HepG2 (cell line): Measurements from ENCODE around the gene BCL11B.

Experiments
- ATF7 ChIP-seq, 2 experiments: fragments of 450-650 bp in 1 of 2; sonication (generic) in 1 of 2; formaldehyde crosslinking in 1 of 2; IDR thresholded peaks; 2 replicates each; pipeline versions ENCODE4 v1.4.0 to v1.6.1; 2016 to 2020; ENCODE audit warnings: antibody characterized with exemption in 1 of 2, mild to moderate bottlenecking in 1 of 2, missing genetic modification reagents in 1 of 2
- CHD4 ChIP-seq: fragments of 200-600 bp; sonication (generic); IDR thresholded peaks from 2 replicates; pipeline ENCODE4 v1.7.0; 2017; ENCODE audit warnings: mild to moderate bottlenecking, low read length, borderline replicate concordance
- EZH2 ChIP-seq: conservative IDR thresholded peaks from 2 replicates; pipeline ENCODE4 v1.6.1; 2012; ENCODE audit warnings: mild to moderate bottlenecking, low read depth, low read length, moderate library complexity
- HHEX ChIP-seq: IDR thresholded peaks from 2 replicates; pipeline ENCODE4 v1.6.1; 2016; ENCODE audit warnings: control low read depth
- HNRNPH1 ChIP-seq: fragments of 200-400 bp; formaldehyde crosslinking; optimal IDR thresholded peaks from 2 replicates; pipeline ENCODE3; 2017; ENCODE audit warnings: mild to moderate bottlenecking, low read depth, low read length
- JUN ChIP-seq: sonication (generic); formaldehyde crosslinking; IDR thresholded peaks from 2 replicates; pipeline ENCODE4 v1.4.0; 2020; ENCODE audit warnings: mild to moderate bottlenecking, missing genetic modification reagents
- NFATC3 ChIP-seq: sonication (generic); formaldehyde crosslinking; IDR thresholded peaks from 2 replicates; pipeline ENCODE4 v1.5.1; 2020; ENCODE audit warnings: mild to moderate bottlenecking, missing genetic modification reagents
- PRDM10 ChIP-seq: sonication (generic); formaldehyde crosslinking; IDR thresholded peaks from 2 replicates; pipeline ENCODE4 v1.4.0; 2020; ENCODE audit warnings: low read depth, missing genetic modification reagents
- RAD21 ChIP-seq: fragments of 450-650 bp; formaldehyde crosslinking; IDR thresholded peaks from 2 replicates; pipeline ENCODE4 v1.5.0; 2020; ENCODE audit warnings: mild to moderate bottlenecking
- SIX1 ChIP-seq: sonication (generic); formaldehyde crosslinking; IDR thresholded peaks from 2 replicates; pipeline ENCODE4 v1.4.0; 2020; ENCODE audit warnings: missing genetic modification reagents, borderline replicate concordance
- ZBTB43 ChIP-seq: sonication (generic); formaldehyde crosslinking; conservative IDR thresholded peaks from 2 replicates; pipeline ENCODE4 v1.4.0; 2020; ENCODE audit warnings: missing genetic modification reagents
- ZSCAN21 ChIP-seq: sonication (generic); formaldehyde crosslinking; IDR thresholded peaks from 2 replicates; pipeline ENCODE4 v1.8.0; 2022; ENCODE audit warnings: mild to moderate bottlenecking, missing genetic modification reagents, moderate library complexity, borderline replicate concordance
- TF ChIP-seq, protein P1 (sequence below): IDR thresholded peaks from 2 replicates; pipeline ENCODE4 v1.6.1; 2016; ENCODE audit warnings: low read depth

GRCh38 chr14:99261912-99262787 lies 9.8 kb downstream of the BCL11B start:
- TF ChIP-seq ZSCAN21 (no peak), PRDM10 (CRISPR knock-in tag) (no peak), RAD21 (CRISPR knock-in tag) (no peak), CHD4 (no peak), SIX1 (CRISPR knock-in tag) (no peak), HHEX (CRISPR knock-in tag) (no peak), NFATC3 (CRISPR knock-in tag) (no peak), ATF7 (IDR thresholded peaks at IDR 0.05) (no peak), ATF7 (CRISPR knock-in tag; IDR thresholded peaks at IDR 0.05) (no peak), EZH2 (no peak), HNRNPH1 (no peak), JUN (CRISPR knock-in tag) (no peak), ZBTB43 (CRISPR knock-in tag) (no peak)
- TF ChIP-seq, protein P1, sequence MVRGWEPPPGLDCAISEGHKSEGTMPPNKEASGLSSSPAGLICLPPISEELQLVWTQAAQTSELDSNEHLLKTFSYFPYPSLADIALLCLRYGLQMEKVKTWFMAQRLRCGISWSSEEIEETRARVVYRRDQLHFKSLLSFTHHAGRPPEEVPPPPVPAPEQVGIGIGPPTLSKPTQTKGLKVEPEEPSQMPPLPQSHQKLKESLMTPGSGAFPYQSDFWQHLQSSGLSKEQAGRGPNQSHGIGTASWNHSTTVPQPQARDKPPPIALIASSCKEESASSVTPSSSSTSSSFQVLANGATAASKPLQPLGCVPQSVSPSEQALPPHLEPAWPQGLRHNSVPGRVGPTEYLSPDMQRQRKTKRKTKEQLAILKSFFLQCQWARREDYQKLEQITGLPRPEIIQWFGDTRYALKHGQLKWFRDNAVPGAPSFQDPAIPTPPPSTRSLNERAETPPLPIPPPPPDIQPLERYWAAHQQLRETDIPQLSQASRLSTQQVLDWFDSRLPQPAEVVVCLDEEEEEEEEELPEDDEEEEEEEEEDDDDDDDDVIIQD (CRISPR knock-in tag), result no peak
